GM21390 (cell line): Measurements from ENCODE around the gene DUSP16.
"Not testable (repeated sequence)": the region's sequence is repeated elsewhere in the genome, so short reads cannot be mapped to it uniquely, and the experiment has no call there.

Experiments used
- ATAC-seq: cut with Tn5 transposase; IDR thresholded peaks from one replicate; pipeline ENCODE4 v1.9.1; 2021; ENCODE audit not compliant: unreplicated experiment

Gene DUSP16

DNA sequence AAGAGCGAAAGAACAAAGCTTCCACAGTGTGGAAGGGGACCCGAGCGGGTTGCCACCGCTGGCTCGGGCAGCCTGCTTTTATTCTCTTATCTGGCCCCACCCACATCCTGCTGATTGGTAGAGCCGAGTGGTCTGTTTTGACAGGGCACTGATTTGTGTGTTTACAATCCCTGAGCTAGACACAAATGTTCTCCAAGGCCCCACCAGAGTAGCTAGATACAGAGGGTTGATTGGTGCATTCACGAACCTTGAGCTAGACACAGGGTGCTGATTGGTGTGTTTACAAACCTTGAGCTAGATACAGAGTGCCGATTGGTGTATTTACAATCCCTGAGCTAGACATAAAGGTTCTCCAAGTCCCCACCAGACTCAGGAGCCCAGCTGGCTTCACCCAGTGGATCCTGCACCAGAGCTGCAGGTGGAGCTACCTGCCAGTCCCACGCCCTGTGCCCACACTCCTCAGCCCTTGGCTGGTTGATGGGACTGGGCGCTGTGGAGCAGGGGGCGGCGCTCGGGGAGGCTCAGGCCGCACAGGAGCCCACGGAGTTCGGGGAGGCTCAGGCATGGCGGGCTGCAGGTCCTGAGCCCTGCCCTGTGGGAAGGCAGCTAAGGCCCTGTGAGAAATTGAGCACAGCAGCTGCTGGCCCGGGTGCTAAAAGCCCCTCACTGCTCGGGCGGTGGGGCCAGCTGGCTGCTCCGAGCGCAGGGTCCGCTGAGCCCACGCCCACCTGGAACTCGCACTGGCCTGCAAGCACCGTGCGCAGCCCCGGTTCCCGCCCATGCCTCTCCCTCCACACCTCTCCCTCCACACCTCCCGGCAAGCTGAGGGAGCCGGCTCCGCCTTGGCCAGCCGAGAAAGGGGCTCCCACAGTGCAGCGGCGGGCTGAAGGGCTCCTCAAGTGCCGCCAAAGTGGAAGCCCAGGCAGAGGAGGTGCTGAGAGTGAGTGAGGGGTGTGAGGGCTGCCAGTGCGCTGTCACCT, 90.4 kb downstream of the DUSP16 start:
- ATAC-seq = not testable (repeated sequence)

DNA sequence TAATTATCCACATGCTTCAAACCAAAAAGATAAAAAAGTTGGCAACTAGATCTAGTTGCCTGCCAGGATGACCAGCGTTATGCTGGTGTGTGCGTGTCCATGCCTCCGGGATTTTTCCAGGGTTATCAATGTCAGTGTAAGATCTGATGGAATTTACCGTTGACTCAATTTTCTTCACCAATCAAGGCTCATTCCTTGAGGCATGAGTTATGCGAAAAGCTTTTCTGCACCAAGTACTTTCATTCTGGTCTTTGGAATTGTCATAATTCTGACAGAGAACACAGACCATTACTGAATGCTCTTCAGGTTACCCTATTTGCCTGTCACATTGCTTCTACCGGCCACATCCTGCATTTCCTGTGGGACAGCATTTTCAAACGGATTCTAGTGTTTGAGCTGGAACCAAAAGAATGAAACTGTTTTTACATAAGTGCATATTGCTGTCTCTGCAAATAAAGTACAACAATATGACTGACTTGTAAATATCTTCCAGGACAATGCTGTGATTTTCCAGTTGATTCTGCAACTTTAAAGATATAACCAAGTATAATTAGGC, 91.8 kb downstream of the DUSP16 start:
- ATAC-seq = no peak

DNA sequence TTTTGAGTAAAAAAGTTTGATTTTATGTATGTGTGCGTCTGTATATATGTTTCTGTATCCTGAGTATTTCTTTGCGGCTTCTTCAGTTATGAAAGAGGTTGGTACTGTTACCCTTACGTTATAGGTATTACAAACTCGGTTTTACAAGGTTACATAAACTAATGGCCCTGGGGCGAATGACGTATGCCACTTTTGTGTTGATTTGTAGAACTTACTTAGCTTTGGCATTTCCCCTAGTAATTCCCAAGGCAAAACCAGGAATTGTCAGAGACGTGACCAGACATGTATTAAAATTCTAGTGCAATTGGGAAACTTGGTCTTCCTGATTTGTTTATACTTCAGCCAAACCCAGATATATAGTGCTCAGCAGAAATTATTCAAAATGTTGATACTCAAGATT, 93.3 kb downstream of the DUSP16 start:
- no peak for ATAC-seq

DNA sequence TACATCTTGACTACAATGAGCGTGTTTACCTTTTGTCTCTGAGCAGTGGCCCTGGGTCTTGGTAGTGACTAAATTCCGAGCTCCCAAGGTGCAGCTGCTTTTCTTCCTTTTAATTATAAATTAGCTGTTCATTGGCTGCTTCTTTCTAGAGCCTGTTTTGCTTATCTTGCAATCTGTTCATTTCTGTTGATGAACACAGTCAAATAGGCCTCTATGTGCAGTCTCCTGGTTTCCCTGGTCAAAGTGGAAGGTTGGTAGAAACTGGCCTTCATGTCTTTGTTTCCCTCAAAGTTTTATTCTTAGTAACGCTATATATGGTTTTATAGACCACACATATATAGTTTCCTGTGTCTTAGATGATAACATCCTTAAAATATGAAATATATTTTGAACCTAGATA, 94.1 kb downstream of the DUSP16 start:
- ATAC-seq = no peak

DNA sequence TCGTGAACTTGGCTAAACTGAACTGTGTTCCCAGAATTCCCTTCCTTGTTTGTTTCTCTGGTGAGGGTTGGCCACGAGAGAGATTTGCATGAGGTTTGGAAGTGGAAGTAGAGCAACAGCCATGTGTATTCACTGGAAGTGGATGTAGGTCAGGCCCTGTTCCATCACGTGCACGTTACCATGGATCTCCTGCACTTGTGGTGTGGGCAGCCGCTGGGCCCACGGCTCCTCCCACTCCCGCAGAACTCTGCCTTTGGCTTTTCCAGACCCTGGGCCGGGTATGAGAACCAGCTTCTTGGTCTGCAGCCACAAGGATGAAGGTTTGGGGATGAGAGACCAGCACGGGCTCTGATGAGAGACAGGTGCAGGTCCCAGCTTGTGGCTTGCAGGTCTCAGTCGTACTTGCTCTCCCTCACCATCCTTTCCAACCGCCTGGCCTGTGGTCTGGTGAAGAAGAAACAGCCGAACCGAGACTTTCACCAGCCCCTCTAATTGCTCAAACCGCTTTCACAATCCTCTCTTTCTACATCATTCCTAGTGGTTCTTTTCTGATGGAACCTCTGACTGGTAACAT, 94.9 kb downstream of the DUSP16 start:
- no peak for ATAC-seq

DNA sequence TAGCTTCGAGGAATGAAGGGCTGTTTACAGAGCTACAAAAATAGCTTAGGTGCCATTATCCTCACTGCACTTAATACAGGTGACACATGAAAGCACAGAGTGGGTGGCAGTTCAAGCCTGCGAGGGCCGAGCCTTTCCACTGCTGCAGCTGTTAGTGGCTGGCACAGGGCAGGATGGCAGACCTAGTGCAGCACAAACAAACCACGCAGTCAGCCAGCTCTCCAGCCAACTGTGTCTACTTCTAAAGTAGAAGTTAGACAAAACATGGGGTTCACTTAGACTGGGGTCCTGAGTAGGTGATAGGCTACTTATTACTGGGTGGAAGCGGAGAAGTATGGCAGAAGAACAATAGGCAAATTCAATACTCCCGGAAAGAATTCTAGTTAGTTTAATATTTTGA, 95.4 kb downstream of the DUSP16 start:
- no peak for ATAC-seq

DNA sequence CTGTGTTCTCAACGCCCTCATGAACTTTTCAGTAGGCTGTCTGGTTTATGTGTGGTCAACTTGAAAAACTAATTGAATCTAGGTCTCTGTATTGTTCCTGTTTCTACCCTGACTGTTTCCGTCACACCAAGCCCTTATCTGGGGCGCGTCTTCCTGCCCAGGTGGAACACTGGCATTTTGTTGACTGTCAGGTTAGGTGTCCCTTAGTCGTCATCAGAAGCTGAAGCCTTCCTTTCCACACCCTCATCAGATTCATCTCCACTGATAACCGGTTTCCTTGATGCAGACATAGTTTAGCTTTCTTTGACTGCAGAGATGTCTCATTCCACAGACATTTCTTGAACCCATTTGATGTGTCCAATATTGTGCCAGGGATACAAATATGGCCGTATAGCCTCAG, 96.5 kb downstream of the DUSP16 start:
- no peak for ATAC-seq

DNA sequence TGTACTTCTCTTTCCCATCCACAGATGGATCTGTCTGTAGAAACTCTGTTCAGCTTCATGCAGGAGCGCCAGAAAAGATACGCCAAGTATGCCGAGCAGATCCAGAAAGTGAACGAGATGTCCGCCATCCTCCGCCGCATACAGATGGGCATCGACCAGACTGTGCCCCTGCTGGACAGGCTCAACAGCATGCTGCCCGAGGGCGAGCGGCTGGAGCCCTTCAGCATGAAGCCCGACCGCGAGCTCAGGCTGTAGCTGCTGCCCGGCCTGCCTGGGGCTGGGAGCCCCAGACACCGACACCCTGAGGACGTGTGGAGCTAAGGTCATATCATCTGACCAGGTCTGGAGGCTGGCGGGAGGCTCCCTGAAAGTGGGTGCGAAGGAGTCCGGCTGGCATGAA, 97.1 kb downstream of the DUSP16 start:
- no peak for ATAC-seq

DNA sequence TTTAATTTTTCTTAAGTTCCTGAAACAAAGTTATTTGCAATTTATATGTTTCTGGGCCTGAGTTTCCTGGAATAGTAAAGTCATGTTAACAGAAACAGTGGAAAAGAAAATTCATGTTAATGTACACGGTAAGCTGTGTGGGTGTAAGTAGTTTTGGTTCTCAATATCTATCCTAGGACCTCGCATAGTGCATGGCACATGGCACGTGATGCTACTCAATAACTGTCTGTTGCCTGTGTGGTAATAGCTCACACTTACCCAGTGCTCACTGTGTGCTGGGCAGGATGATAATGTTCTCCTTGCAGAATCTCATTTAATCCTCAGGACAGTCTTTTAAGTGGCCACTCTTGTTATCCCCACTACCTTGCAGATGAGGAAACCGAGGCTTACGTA, 100.7 kb downstream of the DUSP16 start:
- ATAC-seq = no peak

DNA sequence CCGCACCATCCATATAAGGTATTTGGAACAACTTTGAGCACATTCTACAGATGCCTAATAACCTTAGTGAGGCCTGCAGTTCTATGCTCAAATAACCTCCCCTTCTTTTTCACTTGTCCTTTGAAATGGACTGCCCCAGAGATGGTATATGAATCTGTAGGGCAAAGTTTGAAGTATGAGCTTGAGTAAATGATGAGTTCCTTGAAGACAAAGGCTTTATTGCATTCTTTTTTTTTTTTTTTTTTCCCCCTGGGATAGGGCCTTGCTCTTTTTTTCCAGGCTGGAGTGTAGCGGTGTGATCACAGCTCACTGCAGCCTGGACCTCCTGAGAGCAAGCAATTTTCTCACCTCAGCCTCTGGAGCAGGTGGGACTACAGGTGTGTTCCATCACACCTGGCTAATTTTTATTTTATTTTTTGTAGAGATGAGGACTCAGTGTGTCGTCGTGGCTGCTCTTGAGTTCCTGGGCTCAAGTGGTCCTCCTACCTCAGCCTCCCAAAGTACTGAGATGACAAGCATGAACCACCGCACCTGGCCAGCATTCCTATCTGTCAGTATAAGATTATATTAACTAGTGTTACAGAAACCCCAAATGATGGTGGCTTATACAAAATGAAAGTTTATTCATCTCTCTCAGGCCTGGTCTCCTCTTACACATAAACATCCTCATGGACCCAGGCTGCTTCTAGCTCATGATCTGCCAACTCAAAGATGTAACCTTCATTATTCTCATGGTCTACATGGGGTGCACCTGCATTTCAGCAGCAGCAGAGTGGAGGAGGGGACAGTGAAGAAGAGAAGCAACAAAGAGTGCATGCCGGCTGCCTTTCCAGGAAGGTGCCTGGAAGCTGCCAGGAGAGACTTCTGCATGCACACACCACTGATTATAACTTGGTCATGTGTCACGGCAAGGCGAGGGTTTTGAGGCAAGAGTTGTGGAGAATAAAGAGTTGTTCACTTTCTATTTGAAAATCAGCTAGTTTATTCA, 101.4 kb downstream of the DUSP16 start:
- no peak for ATAC-seq

DNA sequence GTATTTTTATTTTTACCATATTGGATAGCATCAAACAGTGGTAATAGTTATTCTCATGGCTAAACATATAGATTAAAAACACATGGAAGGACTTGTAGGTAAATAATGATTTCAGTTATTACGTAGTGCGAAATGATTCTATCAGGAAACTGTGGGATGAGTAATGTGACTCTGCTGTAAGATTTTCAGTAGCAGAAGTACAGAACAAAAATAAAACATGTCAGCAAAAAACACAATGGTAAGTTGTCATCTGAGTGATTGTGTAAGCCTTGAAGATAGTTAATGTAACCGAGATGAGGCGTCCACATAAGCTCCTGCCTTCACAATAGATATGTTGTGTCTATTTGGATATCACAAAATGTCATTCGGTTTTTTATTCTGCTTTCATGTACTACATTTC, 106.0 kb downstream of the DUSP16 start:
- no peak for ATAC-seq

DNA sequence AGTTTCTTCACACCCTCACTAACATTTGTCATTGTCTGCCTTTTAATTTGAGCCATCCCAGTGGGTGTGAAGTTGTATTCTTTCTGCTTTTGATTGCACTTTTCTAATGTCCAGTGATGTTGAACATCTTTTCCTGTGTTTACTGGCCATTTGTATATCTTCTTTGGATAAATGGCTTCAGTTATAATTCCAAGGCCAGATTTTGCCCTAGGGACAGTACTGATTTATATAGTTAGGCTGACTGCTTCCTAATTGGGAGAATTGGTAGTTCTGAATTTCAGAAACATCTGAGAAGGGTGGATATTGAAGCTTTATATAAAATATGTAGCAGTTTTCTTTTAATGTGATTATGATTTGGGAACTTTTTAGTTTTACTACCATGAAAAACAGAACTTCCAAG, 108.3 kb downstream of the DUSP16 start:
- no peak for ATAC-seq

DNA sequence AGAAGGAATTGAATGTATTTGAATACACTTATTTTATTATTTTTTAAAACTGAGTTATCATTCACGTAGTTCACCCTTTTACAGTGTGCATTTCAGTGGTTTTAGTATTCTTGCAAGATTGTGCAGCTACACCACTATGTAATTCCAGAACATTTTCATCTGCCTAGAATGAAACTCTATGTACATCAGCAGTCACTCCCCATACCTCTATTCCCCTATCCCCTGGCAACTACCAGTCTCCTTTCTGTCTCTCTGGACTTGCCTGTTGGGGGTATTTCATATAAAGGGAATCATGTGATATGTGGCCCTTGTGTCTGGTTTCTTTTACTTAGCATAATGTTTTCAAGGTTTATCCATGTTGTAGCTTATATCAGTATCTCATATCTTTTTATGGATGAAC, 109.0 kb downstream of the DUSP16 start:
- no peak for ATAC-seq

DNA sequence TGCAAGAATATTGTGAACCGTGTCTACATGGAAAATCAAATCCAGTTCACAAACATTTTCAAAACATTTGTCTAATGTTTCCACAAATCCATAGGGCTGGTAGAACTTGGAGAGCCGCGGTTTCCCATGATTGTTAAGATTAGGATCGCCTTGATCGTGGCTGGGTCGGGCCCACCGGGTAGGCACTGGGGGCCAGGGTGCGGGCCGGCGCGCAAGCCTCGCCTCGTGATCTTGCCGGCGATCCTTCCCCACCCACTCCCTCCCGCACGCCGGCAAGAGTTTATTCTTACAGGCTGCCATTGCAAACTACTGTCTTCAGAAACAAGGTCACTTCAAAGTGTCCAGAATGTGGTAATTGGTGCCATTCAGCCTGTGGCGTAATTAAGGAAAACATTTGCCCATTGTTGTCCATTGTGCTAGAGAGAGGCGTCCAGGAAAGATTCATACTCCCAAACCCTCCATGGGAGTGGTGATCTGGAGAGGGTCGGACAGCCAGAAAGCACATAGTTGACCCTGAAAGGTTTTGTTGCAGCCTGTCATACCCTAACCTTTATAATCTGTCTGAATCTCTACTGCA, 110.2 kb downstream of the DUSP16 start:
- no peak for ATAC-seq

DNA sequence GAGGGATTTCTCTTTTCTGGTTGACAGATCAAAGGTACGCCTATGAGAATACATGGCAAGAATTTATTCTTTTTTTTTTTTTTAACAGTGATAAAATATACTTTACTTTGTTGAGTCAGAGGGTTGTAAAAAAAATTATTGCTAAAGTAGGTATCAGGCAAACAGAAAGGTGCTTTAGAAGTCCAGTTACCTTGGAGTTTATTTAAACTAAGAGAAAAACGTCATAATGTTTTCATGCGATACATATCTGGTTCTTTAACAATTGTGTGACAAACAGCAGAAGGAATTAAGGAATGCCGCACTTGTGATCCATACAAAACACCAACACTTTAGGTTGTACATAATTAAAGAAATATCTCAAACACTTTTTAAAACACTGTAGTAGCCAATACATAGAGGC, 111.6 kb downstream of the DUSP16 start:
- ATAC-seq = no peak

DNA sequence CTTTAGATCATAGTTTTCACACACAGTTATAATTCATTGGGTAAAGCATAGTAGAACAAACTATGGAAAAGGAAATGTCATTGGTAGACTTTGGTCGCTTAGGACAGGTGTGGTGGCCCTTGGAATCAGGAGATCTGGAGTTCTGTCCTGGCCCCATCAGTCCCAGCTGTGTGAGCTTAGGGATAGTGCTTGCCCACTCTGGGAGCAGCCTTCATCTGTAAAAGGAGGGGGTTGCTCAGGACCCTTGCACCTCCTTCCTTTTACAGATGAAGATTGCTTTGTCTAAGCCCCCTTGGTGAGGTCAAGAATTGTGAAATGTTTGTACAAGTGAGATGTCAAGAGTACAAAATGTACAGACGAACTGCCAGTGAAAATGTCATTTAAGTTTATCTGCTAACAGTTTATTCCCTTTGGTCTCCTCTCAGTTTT, 112.6 kb downstream of the DUSP16 start:
- ATAC-seq = no peak

DNA sequence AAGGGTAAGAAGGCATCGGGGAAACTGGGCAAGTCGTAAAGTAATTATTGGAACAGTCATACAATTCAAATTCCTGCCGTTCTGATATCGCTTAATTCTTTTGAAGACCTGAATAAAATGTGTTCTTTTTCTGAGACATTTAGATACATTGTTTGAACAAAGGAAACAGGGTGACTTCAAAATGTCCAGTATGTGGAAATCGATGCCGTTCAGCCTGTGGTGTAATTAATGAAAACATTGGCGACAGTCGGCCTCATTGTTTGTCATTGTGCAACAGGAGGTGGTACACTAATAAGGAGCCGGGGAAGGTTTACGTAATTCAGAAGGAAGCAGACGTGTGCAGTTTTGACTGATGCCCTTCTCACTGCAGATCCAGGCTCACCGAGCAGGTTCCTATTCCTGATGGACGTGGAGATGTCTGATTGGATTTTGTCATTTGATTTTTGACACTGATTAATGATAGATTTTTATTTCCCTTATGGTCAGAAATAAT, 113.1 kb downstream of the DUSP16 start:
- ATAC-seq = no peak

DNA sequence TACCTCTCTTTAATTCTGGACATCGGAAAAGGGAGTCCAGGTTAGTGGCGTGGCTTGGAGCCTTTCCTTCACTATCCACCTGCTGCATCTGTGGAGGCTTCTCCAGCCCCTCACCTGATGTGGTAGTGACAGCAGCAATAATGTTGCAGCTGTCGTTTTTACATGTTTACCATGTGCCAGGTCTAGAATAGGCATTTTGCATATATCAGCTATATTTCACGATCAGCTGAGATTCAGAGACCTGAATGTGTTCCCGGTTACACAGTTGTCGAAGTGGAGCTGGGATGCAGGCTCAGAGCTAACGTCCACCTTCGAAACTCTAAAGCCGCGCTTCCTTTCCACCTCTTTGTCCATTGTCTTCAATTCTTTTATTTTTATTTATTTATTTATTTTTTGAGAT, 114.8 kb downstream of the DUSP16 start:
- ATAC-seq = no peak

DNA sequence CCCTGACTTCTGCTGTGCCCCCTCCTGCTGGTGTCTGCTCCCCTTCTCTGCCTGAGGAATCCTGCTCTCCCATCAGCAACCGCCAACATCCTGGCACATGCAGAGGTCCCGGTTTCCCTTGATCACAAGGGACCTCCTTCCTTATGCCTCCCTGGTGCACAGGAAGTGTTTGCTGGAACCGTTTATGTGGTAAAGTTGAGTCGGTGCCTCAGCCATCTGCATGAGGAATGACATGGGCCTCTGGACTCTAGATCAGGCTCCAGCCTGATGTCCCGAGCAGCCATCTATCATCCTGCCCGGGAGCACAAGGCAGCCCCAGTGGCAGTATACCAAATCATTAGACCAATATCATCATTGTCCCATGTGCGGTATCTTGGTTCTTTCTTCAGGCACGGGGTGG, 115.4 kb downstream of the DUSP16 start:
- ATAC-seq = no peak

DNA sequence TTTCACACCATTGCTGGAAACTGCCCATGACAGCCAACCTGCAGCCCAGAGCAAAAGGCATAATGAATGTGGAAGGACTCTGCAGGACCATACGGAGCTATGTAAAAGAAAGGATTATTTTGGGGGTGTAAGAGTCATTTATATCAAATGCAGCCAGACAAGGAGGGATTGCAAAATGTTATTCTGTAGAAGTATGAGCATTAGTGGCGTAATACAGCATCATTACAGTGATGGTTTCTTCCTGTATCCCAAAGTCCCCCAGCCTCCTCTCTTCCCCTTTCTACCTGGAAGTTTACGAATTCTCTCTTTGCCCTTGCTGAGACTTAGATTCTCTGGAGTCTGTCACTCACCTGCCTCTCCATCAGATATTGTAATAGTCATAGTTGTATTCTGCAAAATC, 115.9 kb downstream of the DUSP16 start:
- no peak for ATAC-seq

DNA sequence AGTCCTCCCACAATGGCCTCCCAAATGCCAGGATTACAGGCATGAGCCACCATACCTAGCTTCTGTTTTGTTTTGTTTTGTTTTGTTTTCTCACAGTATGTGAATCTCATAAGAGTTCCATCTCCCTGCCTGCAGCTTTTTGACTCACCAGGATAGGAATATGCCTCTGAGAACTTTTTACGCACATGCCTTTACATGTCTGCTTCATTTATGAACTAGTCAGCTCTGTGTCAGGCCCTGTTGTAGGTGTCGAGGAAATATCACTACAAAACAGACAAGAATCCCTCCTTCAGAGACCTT, 116.8 kb downstream of the DUSP16 start:
- ATAC-seq = no peak
